ENCODE data around the gene AKTIP. TPM values are rescaled to one million over a fixed set of nuclear protein-coding genes. Genes with fewer than 3 reads are reported as not detected.

AKTIP gene
- total RNA-seq, 1 donor: 29.6 TPM

- no peak for DNase-seq (ENCODE audit: low read depth)
- no peak overlapping the region for H3K4me3 ChIP-seq (ENCODE audit: low read depth, low read length)
- no peak for TF ChIP-seq CTCF (IDR thresholded peaks at IDR 0.05; ENCODE audit: insufficient read depth, low read length)
These were observed 53.0 kb downstream of the AKTIP start for GRCh38 chr16:53449816-53450517.

GRCh38 chr16:53446090-53446489 lies 56.9 kb downstream of the AKTIP start:
- H3K4me3 ChIP-seq (ENCODE audit: low read depth, low read length): no peak overlapping the region
- DNase-seq (ENCODE audit: low read depth): no peak
- TF ChIP-seq CTCF (IDR thresholded peaks at IDR 0.05; ENCODE audit: insufficient read depth, low read length): no peak

- no peak for TF ChIP-seq CTCF (IDR thresholded peaks at IDR 0.05; ENCODE audit: insufficient read depth, low read length)
- no peak for DNase-seq (ENCODE audit: low read depth)
- H3K4me3 ChIP-seq (ENCODE audit: low read depth, low read length): no peak overlapping the region
These were observed 57.5 kb downstream of the AKTIP start for GRCh38 chr16:53445534-53445933.

Small RNAs within 50 kb of the gene (small RNA-seq; reads per million reads assigned to genes)
- gene RNU6-1153P: not detected

Other genes starting within 250 kb of the AKTIP start
- gene RBL2, start 68.7 kb downstream of the AKTIP start, total RNA-seq (ENCODE audit: low replicate concordance): 46.2 and 50.2 TPM in 2 replicates
- gene RPGRIP1L, start 200.7 kb upstream of the AKTIP start, total RNA-seq (ENCODE audit: low replicate concordance): 11.1 and 19.5 TPM in 2 replicates
- 135 and 145 TPM in 2 replicates for gene FTO, start 200.9 kb upstream of the AKTIP start, total RNA-seq (ENCODE audit: low replicate concordance)